A549 (cell line): Measurements from ENCODE around the gene GRK5. TPM values are rescaled to one million over a fixed set of nuclear protein-coding genes. Genes with fewer than 3 reads are reported as not detected.

Experiments used
- ATAC-seq, 2 experiments: fragments of 200-7000 bp in 1 of 2; fragments of >200 bp in 1 of 2; cut with Nextera tagmentation in 1 of 2; cut with Tn5 transposase in 1 of 2; 3 replicates each; pipeline versions ENCODE4 v1.8.0 to v1.9.1; 2018 to 2020; ENCODE audit warnings: mild to moderate bottlenecking in 1 of 2, moderate library complexity in 1 of 2
- CTCF ChIA-PET: fragments of 300-600 bp; sonication (Branson Sonifier 250); formaldehyde crosslinking; extraction: SDS; loops from one replicate; lab custom pipeline; 2021; ENCODE audit warnings: antibody characterized with exemption, inconsistent platforms; lab: Yijun Ruan, JAX
- POLR2A ChIA-PET: fragments of 350-600 bp; formaldehyde crosslinking; extraction: SDS; loops from one replicate; lab custom pipeline; 2021; ENCODE audit warnings: antibody characterized with exemption, inconsistent platforms; lab: Yijun Ruan, JAX
- DNase-seq, 2 experiments: peaks; one replicate each; pipeline versions ENCODE4 v3.0.0 to v3.0.0-alpha.2; 2011 to 2016; ENCODE audit warnings: low read depth in 1 of 2, low spot score in 1 of 2
- FAIRE-seq: peaks from 2 replicates; lab custom pipeline; 2011; peaks lifted over from hg19 to GRCh38; lab: Jason Lieb, UNC
- H3K27ac ChIP-seq, 2 experiments: fragments of >200 bp; sonication (Bioruptor Twin); formaldehyde crosslinking; 3 replicates each; pipeline ENCODE4 v1.5.1; 2016 to 2017
- H3K4me1 ChIP-seq: fragments of >200 bp; sonication (Bioruptor Twin); formaldehyde crosslinking; 3 replicates; pipeline ENCODE4 v1.6.1; 2016
- H3K4me2 ChIP-seq: fragments of >200 bp; sonication (Bioruptor Twin); formaldehyde crosslinking; 3 replicates; pipeline ENCODE4 v1.6.1; 2016
- H3K4me3 ChIP-seq: fragments of >200 bp; sonication (Bioruptor Twin); formaldehyde crosslinking; 3 replicates; pipeline ENCODE4 v1.5.1; 2016
- H3K9me3 ChIP-seq: fragments of >200 bp; sonication (Bioruptor Twin); formaldehyde crosslinking; 3 replicates; pipeline ENCODE4 v1.6.1; 2016
- BCL3 ChIP-seq: fragments of >200 bp; sonication (Bioruptor Twin); formaldehyde crosslinking; IDR thresholded peaks from 3 replicates; pipeline ENCODE4 v1.6.1; 2016
- BHLHE40 ChIP-seq: IDR thresholded peaks from 2 replicates; pipeline ENCODE4 v1.6.1; 2012; ENCODE audit warnings: low read depth, low read length, inconsistent platforms
- CEBPB ChIP-seq, 2 experiments: fragments of >200 bp in 1 of 2; sonication (Bioruptor Twin) in 1 of 2; formaldehyde crosslinking in 1 of 2; IDR thresholded peaks; 2 replicates each; pipeline ENCODE4 v1.6.1; 2012 to 2016
- CHD2 ChIP-seq: fragments of 150-350 bp; IDR thresholded peaks from 2 replicates; pipeline ENCODE4 v1.6.1; 2014; ENCODE audit warnings: low read length; ENCODE audit not compliant: partially characterized antibody
- ELK1 ChIP-seq: fragments of 150-350 bp; IDR thresholded peaks from 2 replicates; pipeline ENCODE4 v1.6.1; 2014; ENCODE audit warnings: low read depth, mild to moderate bottlenecking, low read length
- FOSL2 ChIP-seq, 2 experiments: fragments of 450-650 bp in 1 of 2; fragments of >200 bp in 1 of 2; sonication (Bioruptor Twin) in 1 of 2; formaldehyde crosslinking; IDR thresholded peaks; 2 replicates each; pipeline versions ENCODE4 v1.5.0 to v1.6.1; 2016 to 2020; ENCODE audit warnings: mild to moderate bottlenecking in 1 of 2, moderate library complexity in 1 of 2
- FOXS1 ChIP-seq: fragments of 250-450 bp; sonication (Bioruptor Pico); IDR thresholded peaks from 2 replicates; pipeline ENCODE4 v1.5.0; 2020; ENCODE audit warnings: mild to moderate bottlenecking, moderate library complexity
- HDAC2 ChIP-seq: fragments of 200-600 bp; sonication (generic); IDR thresholded peaks from 2 replicates; pipeline ENCODE4 v1.6.1; 2016
- HMGXB4 ChIP-seq: fragments of 250-450 bp; sonication (Bioruptor Pico); IDR thresholded peaks from 2 replicates; pipeline ENCODE4 v1.5.0; 2021; ENCODE audit warnings: mild to moderate bottlenecking, moderate library complexity, borderline replicate concordance
- HOXB13 ChIP-seq: fragments of 250-450 bp; sonication (Bioruptor Pico); IDR thresholded peaks from 2 replicates; pipeline ENCODE4 v1.5.0; 2020; ENCODE audit warnings: low read depth, mild to moderate bottlenecking, moderate library complexity
- JUN ChIP-seq, 2 experiments: fragments of >200 bp; sonication (Bioruptor Twin); formaldehyde crosslinking; IDR thresholded peaks; 2 replicates in 1 of 2; 3 replicates in 1 of 2; pipeline ENCODE4 v1.6.1; 2016 to 2017
- JUNB ChIP-seq: fragments of >200 bp; sonication (Bioruptor Twin); formaldehyde crosslinking; IDR thresholded peaks from 2 replicates; pipeline ENCODE4 v1.6.1; 2016
- KDM1A ChIP-seq: fragments of 200-600 bp; sonication (generic); IDR thresholded peaks from 2 replicates; pipeline ENCODE4 v1.6.1; 2016; ENCODE audit warnings: low read depth, mild to moderate bottlenecking
- MYC ChIP-seq: IDR thresholded peaks from 2 replicates; pipeline ENCODE4 v1.6.1; 2012; ENCODE audit warnings: mild to moderate bottlenecking, inconsistent platforms, low read length, improper control_type of control experiment, borderline replicate concordance
- NFE2L2 ChIP-seq: fragments of 150-350 bp; conservative IDR thresholded peaks from 2 replicates; pipeline ENCODE4 v1.6.1; 2014; ENCODE audit warnings: low read length
- NPAS2 ChIP-seq: fragments of 250-450 bp; sonication (Bioruptor Pico); IDR thresholded peaks from 2 replicates; pipeline ENCODE4 v1.8.0; 2022; ENCODE audit warnings: mild to moderate bottlenecking, moderate library complexity, borderline replicate concordance
- PBX3 ChIP-seq: IDR thresholded peaks from 2 replicates; pipeline ENCODE4 v1.6.1; 2012
- POLR2A ChIP-seq: IDR thresholded peaks from 2 replicates; pipeline ENCODE4 v1.6.1; 2012; ENCODE audit warnings: mild to moderate bottlenecking, low read length
- USF2 ChIP-seq: fragments of 450-650 bp; IDR thresholded peaks from 2 replicates; pipeline ENCODE4 v1.6.1; 2014; ENCODE audit warnings: antibody characterized with exemption
- WGBS: methylation state at CpG from one replicate; pipeline ENCODE4 v1.1.6; 2017; ENCODE audit errors: missing lambda C conversion rate; 5-methylcytosine and 5-hydroxymethylcytosine counted together
- polyA plus RNA-seq, 4 experiments: library from polyadenylated mRNA; depleted of rRNA in 3 of 4; stranded (reverse); fragments of >200 nt; fragmentation: RNase III in 1 of 4; extraction: RNeasy Plus Mini Kit Qiagen cat#74134 plus additional on column Dnase treatment in 1 of 4; gene quantifications; 2 replicates in 3 of 4; 3 replicates in 1 of 4; pipeline ENCODE4 v1.2.3, GENCODE V29; 2011 to 2017
- TF ChIP-seq, protein P1 (sequence below): fragments of 200-600 bp; sonication (generic); IDR thresholded peaks from 2 replicates; pipeline ENCODE4 v1.6.1; 2016; ENCODE audit warnings: antibody characterized with exemption, mild to moderate bottlenecking, moderate library complexity
- TF ChIP-seq, protein P2 (sequence below): fragments of >200 bp; sonication (Bioruptor Twin); formaldehyde crosslinking; IDR thresholded peaks from 2 replicates; pipeline ENCODE4 v1.6.1; 2016

The GRK5 gene
- polyA plus RNA-seq, 2 of the 4 experiments (the other 2 are of a cell fraction) = 5.0 to 7.9 TPM

DNA sequence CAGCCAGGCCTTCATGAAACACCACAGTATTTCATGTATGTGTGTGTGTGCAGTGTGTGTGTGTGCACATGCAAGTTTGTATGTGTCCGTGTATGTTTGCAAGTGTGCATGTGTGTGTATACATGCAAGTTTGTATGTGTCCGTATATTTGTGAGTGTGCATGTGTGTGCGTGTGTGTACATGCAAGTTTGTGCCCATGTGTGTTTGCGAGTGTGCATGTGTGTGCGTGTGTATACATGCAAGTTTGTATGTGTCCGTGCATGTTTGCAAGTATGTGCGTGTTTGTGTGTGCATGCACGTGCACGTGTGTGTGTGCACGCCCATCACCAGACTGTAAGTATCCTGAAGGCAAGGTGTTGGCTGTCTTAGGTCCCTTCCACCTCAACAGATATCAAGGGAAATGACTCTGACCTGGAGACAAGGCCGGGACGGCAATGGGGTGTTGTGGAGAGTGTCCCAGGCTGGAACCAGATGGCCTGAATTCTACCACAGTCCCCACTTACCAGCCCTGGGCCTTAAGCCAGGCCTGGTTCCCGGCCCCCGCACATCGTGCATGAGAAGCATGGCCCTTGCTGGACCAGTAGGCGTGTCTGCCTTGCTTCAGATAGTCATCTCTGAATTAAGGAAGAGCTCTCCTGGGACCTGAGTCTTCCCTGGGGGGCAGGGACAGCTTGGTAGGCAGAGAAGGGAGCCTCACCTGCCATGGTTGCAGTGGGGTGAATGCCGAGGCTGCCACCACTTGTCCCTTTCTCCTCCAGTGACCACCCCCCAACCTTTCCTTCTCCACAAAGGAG is 140.0 kb downstream of the GRK5 start:
- 92% methylated on average over 17 of the region's 17 CpGs for WGBS
- FAIRE-seq (no peak), ATAC-seq (no peak), DNase-seq (no peak)
- Histone ChIP-seq H3K4me1 (no peaks in the 10 kb centered on the region), H3K4me3 (no peak overlapping the region), H3K4me2 (no peak overlapping the region), H3K27ac (no peak overlapping the region), H3K9me3 (peaks cover 8% of the 10 kb centered on the region; the same call in 2 of the 3 replicates)
- ChIA-PET CTCF (interaction anchor here (1.2 kb wide), 2 partner anchors 19 to 69 kb away, joined by 3 read pairs; no protein-coding TSS in a partner anchor), POLR2A (no interaction called here)
- TF ChIP-seq FOSL2 (IDR thresholded peaks at IDR 0.05) = no peak
- no peak for TF ChIP-seq FOSL2 (CRISPR knock-in tag; IDR thresholded peaks at IDR 0.05)
- no peak for TF ChIP-seq HDAC2
- no peak for TF ChIP-seq FOXS1 (CRISPR knock-in tag)
- no peak for TF ChIP-seq USF2
- no peak for TF ChIP-seq CEBPB (IDR thresholded peaks at IDR 0.05)
- TF ChIP-seq BCL3 = no peak
- TF ChIP-seq HMGXB4 (CRISPR knock-in tag) = no peak
- TF ChIP-seq, protein P1, sequence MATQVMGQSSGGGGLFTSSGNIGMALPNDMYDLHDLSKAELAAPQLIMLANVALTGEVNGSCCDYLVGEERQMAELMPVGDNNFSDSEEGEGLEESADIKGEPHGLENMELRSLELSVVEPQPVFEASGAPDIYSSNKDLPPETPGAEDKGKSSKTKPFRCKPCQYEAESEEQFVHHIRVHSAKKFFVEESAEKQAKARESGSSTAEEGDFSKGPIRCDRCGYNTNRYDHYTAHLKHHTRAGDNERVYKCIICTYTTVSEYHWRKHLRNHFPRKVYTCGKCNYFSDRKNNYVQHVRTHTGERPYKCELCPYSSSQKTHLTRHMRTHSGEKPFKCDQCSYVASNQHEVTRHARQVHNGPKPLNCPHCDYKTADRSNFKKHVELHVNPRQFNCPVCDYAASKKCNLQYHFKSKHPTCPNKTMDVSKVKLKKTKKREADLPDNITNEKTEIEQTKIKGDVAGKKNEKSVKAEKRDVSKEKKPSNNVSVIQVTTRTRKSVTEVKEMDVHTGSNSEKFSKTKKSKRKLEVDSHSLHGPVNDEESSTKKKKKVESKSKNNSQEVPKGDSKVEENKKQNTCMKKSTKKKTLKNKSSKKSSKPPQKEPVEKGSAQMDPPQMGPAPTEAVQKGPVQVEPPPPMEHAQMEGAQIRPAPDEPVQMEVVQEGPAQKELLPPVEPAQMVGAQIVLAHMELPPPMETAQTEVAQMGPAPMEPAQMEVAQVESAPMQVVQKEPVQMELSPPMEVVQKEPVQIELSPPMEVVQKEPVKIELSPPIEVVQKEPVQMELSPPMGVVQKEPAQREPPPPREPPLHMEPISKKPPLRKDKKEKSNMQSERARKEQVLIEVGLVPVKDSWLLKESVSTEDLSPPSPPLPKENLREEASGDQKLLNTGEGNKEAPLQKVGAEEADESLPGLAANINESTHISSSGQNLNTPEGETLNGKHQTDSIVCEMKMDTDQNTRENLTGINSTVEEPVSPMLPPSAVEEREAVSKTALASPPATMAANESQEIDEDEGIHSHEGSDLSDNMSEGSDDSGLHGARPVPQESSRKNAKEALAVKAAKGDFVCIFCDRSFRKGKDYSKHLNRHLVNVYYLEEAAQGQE = no peak
- no peak for TF ChIP-seq KDM1A
- no peak for TF ChIP-seq ELK1
- TF ChIP-seq POLR2A = no peak
- TF ChIP-seq JUN (IDR thresholded peaks at IDR 0.05) = no peak
- TF ChIP-seq JUNB = no peak
- TF ChIP-seq MYC = no peak
- TF ChIP-seq HOXB13 = no peak

GRCh38 chr10:119348106-119348505 is 140.7 kb downstream of the GRK5 start:
- FAIRE-seq (no peak), DNase-seq (no peak), ATAC-seq (no peak)
- no peak overlapping the region for H3K27ac ChIP-seq
- H3K4me2 ChIP-seq = no peak overlapping the region
- CTCF ChIA-PET = interaction anchor here (1.2 kb wide), 1 partner anchor 68 kb away, joined by 3 read pairs; no protein-coding TSS in a partner anchor
- no peaks in the 10 kb centered on the region for H3K4me1 ChIP-seq
- WGBS = 76% methylated on average over 5 of the region's 5 CpGs
- H3K4me3 ChIP-seq = no peak overlapping the region
- H3K9me3 ChIP-seq = peaks cover 8% of the 10 kb centered on the region; the same call in 2 of the 3 replicates
- POLR2A ChIA-PET = no interaction called here
- TF ChIP-seq, protein P1 = no peak
- TF ChIP-seq NPAS2 (CRISPR knock-in tag) (no peak), BHLHE40 (no peak), FOXS1 (CRISPR knock-in tag) (no peak), PBX3 (no peak), HDAC2 (no peak), NFE2L2 (no peak), HOXB13 (no peak), CHD2 (no peak)
- TF ChIP-seq, protein P2, sequence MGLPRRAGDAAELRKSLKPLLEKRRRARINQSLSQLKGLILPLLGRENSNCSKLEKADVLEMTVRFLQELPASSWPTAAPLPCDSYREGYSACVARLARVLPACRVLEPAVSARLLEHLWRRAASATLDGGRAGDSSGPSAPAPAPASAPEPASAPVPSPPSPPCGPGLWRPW = no peak
